ENCODE results near the gene SGCA. TPM values are rescaled to one million over a fixed set of nuclear protein-coding genes. Genes with fewer than 3 reads are reported as not detected.
A peak's percentile ranks its signal among the peaks of the same experiment; 100 is the strongest.

Gene SGCA
- total and polyA plus RNA-seq, 9 donors: 209 to 375 (median 311) TPM

- Histone ChIP-seq H3K27ac (ENCODE audit: low read length) (peak overlapping the region; percentile 70), H3K4me3 (ENCODE audit: low read length) (no peak overlapping the region), H3K9me3 (replicated peaks; ENCODE audit: control insufficient read depth, low read depth, low read length) (no peaks in the 10 kb centered on the region), H3K36me3 (ENCODE audit: control insufficient read depth, insufficient read depth, low read length) (peaks cover 16% of the 10 kb centered on the region), H3K27me3 (ENCODE audit: control insufficient read depth, insufficient read depth, low read length) (no peaks in the 10 kb centered on the region), H3K4me1 (ENCODE audit: control insufficient read depth, insufficient read depth, low read length) (peaks cover 59% of the 10 kb centered on the region)
- DNase-seq: no peak
- 77% methylated on average over 3 of the region's 13 CpGs for WGBS (ENCODE audit: insufficient coverage)
Observed at GRCh38 chr17:50181144-50181543, 15.3 kb downstream of the SGCA start.

DNA sequence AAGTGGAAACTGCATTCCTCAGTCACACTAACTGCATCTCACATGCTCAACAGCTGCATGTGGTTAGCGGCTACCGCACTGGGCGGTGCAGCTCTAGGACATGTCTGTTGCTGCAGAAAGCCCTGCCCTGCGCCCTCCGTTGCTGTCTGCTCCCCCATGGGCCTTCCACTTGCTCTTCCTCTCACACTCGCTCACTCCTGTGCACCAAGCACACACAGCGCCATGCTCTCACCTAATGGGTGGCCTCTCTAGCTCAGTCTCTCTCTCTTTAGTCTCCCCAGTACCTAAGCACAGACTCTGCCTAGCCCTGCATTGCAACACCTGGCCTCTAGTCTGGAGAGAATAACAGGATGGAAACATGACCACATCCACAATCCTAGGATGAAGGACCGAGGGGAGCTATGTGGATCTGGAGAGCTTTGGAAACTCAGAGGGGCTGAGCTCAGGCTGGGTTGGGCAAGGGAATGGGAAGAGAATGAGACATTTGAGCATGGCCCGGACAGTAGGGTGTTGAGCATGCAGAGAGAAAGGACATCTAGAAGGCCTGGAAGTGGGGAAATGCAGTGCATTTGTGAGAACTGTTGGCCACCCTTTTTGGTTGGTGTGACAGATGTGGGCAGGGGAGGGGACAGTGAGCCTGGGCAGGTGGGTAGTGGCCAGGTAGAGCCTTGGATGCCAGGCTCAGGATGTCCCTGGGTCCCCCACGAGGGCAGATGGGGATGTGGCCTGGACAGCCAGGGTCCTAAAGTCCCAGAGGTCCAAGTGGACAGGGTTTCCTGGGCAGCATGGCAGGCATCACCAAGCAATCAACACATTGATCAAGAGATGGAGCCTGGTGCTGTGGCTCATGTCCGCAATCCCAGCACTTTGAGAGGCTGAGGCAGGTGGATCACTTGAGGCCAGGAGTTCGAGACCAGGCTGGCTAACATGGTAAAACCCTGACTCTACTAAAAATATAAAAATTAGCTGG is 16.1 kb downstream of the SGCA start:
- no peaks in the 10 kb centered on the region for H3K27me3 ChIP-seq (ENCODE audit: control insufficient read depth, insufficient read depth, low read length)
- WGBS (ENCODE audit: insufficient coverage): 23% methylated on average over 11 of the region's 12 CpGs
- peak overlapping the region; percentile 70 for H3K27ac ChIP-seq (ENCODE audit: low read length)
- DNase-seq: peak; percentile 77
- no peak overlapping the region for H3K4me3 ChIP-seq (ENCODE audit: low read length)
- peaks cover 20% of the 10 kb centered on the region for H3K36me3 ChIP-seq (ENCODE audit: control insufficient read depth, insufficient read depth, low read length)
- H3K9me3 ChIP-seq (replicated peaks; ENCODE audit: control insufficient read depth, low read depth, low read length): no peaks in the 10 kb centered on the region
- peaks cover 58% of the 10 kb centered on the region for H3K4me1 ChIP-seq (ENCODE audit: control insufficient read depth, insufficient read depth, low read length)

DNA sequence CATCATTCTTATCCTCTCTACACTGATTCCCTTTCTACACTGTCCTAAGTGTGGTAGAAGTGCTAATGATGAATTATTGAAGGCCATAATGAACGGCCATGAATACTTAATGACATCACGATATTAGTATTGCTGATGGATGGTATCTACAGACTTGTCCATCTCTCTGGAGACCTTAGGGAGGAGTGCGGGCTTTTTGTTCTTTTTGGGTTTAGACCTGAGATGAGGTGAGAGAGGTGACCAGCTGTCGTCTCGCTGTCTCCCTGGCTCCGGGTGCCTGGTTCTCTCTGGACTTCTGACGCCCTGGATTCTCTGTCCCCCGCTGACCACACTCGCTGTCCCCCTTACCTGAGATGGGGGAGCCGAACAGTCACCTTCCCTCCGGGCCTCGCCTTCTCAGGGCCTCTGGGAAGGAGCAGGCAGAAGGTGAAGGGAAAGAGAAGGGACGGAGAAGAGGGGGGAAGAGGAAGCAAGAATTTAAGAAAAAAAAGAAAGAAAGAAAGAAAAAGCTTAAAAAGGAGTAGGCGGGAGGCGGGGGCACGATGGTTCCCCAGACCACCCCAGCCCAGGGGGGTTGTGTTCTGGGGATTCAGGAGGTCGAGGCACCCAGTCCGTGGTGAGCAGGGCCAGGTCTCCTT is 17.1 kb downstream of the SGCA start:
- peaks cover 55% of the 10 kb centered on the region for H3K4me1 ChIP-seq (ENCODE audit: control insufficient read depth, insufficient read depth, low read length)
- no peak overlapping the region for H3K4me3 ChIP-seq (ENCODE audit: low read length)
- 34% methylated on average over 7 of the region's 18 CpGs for WGBS (ENCODE audit: insufficient coverage)
- no peaks in the 10 kb centered on the region for H3K27me3 ChIP-seq (ENCODE audit: control insufficient read depth, insufficient read depth, low read length)
- H3K36me3 ChIP-seq (ENCODE audit: control insufficient read depth, insufficient read depth, low read length): peaks cover 22% of the 10 kb centered on the region
- H3K27ac ChIP-seq (ENCODE audit: low read length): peak overlapping the region; percentile 62
- no peaks in the 10 kb centered on the region for H3K9me3 ChIP-seq (replicated peaks; ENCODE audit: control insufficient read depth, low read depth, low read length)
- DNase-seq: no peak

GRCh38 chr17:50183421-50183994 is 17.7 kb downstream of the SGCA start:
- Histone ChIP-seq H3K4me1 (ENCODE audit: control insufficient read depth, insufficient read depth, low read length) (peaks cover 55% of the 10 kb centered on the region), H3K27ac (ENCODE audit: low read length) (peak overlapping the region; percentile 62), H3K9me3 (replicated peaks; ENCODE audit: control insufficient read depth, low read depth, low read length) (no peaks in the 10 kb centered on the region), H3K4me3 (ENCODE audit: low read length) (no peak overlapping the region), H3K27me3 (ENCODE audit: control insufficient read depth, insufficient read depth, low read length) (no peaks in the 10 kb centered on the region), H3K36me3 (ENCODE audit: control insufficient read depth, insufficient read depth, low read length) (peaks cover 27% of the 10 kb centered on the region)
- peak; percentile 86 for DNase-seq
- WGBS (ENCODE audit: insufficient coverage): 27% methylated on average over 3 of the region's 12 CpGs

DNA sequence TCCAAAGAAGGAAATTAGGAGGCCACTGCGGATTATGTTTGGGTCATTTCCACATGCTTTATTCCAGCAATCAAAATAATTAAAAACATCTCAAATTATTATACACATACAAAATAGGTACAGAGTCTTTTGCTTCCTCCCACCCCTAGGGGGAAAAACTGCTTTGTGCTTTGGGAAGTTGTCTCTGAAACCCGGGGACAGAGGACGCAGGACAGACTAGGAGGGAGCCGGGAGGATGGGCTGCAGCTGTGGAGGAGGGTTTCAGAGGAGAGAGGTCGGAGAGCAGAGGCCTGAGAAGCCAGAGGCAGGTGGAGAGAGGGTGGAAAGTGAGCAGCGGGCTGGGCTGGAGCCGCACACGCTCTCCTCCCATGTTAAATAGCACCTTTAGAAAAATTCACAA is 18.3 kb downstream of the SGCA start:
- WGBS (ENCODE audit: insufficient coverage): 14% methylated on average over 2 of the region's 8 CpGs
- Histone ChIP-seq H3K4me3 (ENCODE audit: low read length) (no peak overlapping the region), H3K9me3 (replicated peaks; ENCODE audit: control insufficient read depth, low read depth, low read length) (no peaks in the 10 kb centered on the region), H3K36me3 (ENCODE audit: control insufficient read depth, insufficient read depth, low read length) (peaks cover 31% of the 10 kb centered on the region), H3K27me3 (ENCODE audit: control insufficient read depth, insufficient read depth, low read length) (no peaks in the 10 kb centered on the region), H3K27ac (ENCODE audit: low read length) (peak overlapping the region; percentile 21), H3K4me1 (ENCODE audit: control insufficient read depth, insufficient read depth, low read length) (peaks cover 52% of the 10 kb centered on the region)
- peak; percentile 78 for DNase-seq

DNA sequence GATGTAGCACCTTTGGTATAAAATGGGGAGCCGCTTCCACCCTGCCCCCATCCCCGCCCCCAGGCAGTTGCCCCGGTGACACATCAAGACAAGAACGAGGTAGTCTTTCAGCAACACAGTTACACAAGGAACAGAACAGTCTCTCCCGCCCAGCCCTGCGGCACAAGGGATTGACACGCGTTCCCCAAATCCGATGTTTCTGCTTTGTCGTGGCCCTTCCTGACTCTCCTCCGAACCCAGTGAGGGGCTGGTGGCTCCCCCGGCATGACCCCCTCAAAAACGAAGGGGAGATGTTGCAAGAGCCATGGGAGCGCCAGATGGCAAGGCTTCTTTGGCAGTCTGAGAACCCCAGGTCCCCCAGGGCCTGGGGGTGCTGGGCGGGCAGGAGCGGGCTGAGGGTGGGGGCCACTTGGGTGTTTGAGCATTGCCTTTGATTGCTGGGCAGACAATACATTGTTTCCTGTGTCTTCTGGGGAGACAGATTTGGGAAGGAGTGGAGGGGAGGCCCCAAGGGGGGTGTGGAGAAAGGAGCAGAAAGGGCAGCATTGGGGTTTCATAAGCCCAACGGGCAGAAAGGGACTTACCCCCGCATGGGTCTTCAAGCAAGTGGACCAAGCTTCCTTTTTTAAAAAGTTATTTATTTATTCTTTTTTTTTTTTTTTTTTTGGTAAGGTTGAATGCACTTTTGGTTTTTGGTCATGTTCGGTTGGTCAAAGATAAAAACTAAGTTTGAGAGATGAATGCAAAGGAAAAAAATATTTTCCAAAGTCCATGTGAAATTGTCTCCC is 19.0 kb downstream of the SGCA start:
- Histone ChIP-seq H3K4me1 (ENCODE audit: control insufficient read depth, insufficient read depth, low read length) (peaks cover 57% of the 10 kb centered on the region), H3K36me3 (ENCODE audit: control insufficient read depth, insufficient read depth, low read length) (peaks cover 38% of the 10 kb centered on the region), H3K4me3 (ENCODE audit: low read length) (no peak overlapping the region), H3K9me3 (replicated peaks; ENCODE audit: control insufficient read depth, low read depth, low read length) (no peaks in the 10 kb centered on the region), H3K27ac (ENCODE audit: low read length) (peak overlapping the region; percentile 52), H3K27me3 (ENCODE audit: control insufficient read depth, insufficient read depth, low read length) (no peaks in the 10 kb centered on the region)
- peak; percentile 73 for DNase-seq
- 20% methylated on average over 15 of the region's 19 CpGs for WGBS (ENCODE audit: insufficient coverage)

- Histone ChIP-seq H3K27me3 (ENCODE audit: control insufficient read depth, insufficient read depth, low read length) (no peaks in the 10 kb centered on the region), H3K36me3 (ENCODE audit: control insufficient read depth, insufficient read depth, low read length) (peaks cover 49% of the 10 kb centered on the region), H3K4me1 (ENCODE audit: control insufficient read depth, insufficient read depth, low read length) (peaks cover 58% of the 10 kb centered on the region), H3K27ac (ENCODE audit: low read length) (peak overlapping the region; percentile 65), H3K4me3 (ENCODE audit: low read length) (no peak overlapping the region), H3K9me3 (replicated peaks; ENCODE audit: control insufficient read depth, low read depth, low read length) (no peaks in the 10 kb centered on the region)
- no peak for DNase-seq
- WGBS (ENCODE audit: insufficient coverage): 44% methylated on average over 28 of the region's 31 CpGs
Observed at GRCh38 chr17:50185631-50186471, 20.0 kb downstream of the SGCA start.

DNA sequence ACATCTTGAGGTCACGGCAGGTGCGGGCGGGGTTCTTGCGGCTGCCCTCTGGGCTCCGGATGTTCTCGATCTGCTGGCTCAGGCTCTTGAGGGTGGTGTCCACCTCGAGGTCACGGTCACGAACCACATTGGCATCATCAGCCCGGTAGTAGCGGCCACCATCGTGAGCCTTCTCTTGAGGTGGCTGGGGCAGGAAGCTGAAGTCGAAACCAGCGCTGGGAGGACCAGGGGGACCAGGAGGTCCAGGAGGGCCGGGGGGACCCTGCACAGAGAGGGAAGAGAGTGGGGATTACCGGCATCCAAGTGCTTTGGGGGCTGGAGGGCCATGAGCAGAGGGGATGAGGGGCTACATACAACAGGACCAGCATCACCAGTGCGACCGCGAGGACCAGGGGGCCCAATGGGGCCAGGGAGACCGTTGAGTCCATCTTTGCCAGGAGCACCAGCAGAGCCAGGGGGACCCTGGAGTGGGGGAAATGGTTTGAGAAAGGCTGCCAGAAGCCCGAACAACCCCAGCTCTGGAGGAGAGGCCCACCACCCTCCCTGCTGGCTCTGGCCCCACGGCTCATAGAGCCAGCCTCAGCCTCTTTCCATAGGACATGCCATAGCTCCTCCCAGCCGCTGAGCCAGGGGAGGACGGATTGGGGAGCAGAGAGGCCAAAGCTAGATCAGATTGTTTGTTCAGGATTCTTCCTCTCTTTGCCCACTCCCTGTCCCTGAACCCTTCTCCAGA is 21.0 kb downstream of the SGCA start:
- H3K4me1 ChIP-seq (ENCODE audit: control insufficient read depth, insufficient read depth, low read length): peaks cover 51% of the 10 kb centered on the region
- H3K27ac ChIP-seq (ENCODE audit: low read length): peak overlapping the region; percentile 72
- peaks cover 57% of the 10 kb centered on the region for H3K36me3 ChIP-seq (ENCODE audit: control insufficient read depth, insufficient read depth, low read length)
- H3K4me3 ChIP-seq (ENCODE audit: low read length): no peak overlapping the region
- WGBS (ENCODE audit: insufficient coverage): 57% methylated on average over 16 of the region's 24 CpGs
- DNase-seq: peak; percentile 93
- no peaks in the 10 kb centered on the region for H3K9me3 ChIP-seq (replicated peaks; ENCODE audit: control insufficient read depth, low read depth, low read length)
- no peaks in the 10 kb centered on the region for H3K27me3 ChIP-seq (ENCODE audit: control insufficient read depth, insufficient read depth, low read length)

GRCh38 chr17:50187394-50187725 is 21.6 kb downstream of the SGCA start:
- Histone ChIP-seq H3K36me3 (ENCODE audit: control insufficient read depth, insufficient read depth, low read length) (peaks cover 62% of the 10 kb centered on the region), H3K27me3 (ENCODE audit: control insufficient read depth, insufficient read depth, low read length) (no peaks in the 10 kb centered on the region), H3K4me1 (ENCODE audit: control insufficient read depth, insufficient read depth, low read length) (peaks cover 49% of the 10 kb centered on the region), H3K4me3 (ENCODE audit: low read length) (no peak overlapping the region), H3K9me3 (replicated peaks; ENCODE audit: control insufficient read depth, low read depth, low read length) (no peaks in the 10 kb centered on the region), H3K27ac (ENCODE audit: low read length) (peak overlapping the region; percentile 72)
- 25% methylated on average over 2 of the region's 4 CpGs for WGBS (ENCODE audit: insufficient coverage)
- no peak for DNase-seq

All from muscle of leg (tissue), 11 donors.